GM23248 (cell line): ENCODE results near the gene NOL7. TPM values are rescaled to one million over a fixed set of nuclear protein-coding genes. Genes with fewer than 3 reads are reported as not detected.

Experiments used
- DNase-seq: peaks from one replicate; pipeline ENCODE4 v3.0.0-alpha.2; 2015
- H2AFZ ChIP-seq: fragments of 200-600 bp; sonication (generic); 2 replicates; pipeline ENCODE4 v1.6.1; 2016; ENCODE audit warnings: antibody characterized with exemption
- H3F3A ChIP-seq: fragments of 200-600 bp; sonication (generic); 2 replicates; pipeline ENCODE4 v1.6.1; 2016; ENCODE audit warnings: mild to moderate bottlenecking, antibody characterized with exemption, mixed run types; ENCODE audit not compliant: insufficient read depth
- H3K27ac ChIP-seq: fragments of 200-600 bp; sonication (generic); 2 replicates; pipeline ENCODE4 v1.5.1; 2016; ENCODE audit warnings: mild to moderate bottlenecking
- H3K27me3 ChIP-seq: fragments of 200-600 bp; sonication (generic); replicated peaks from 2 replicates; pipeline ENCODE4 v1.6.1; 2016; ENCODE audit warnings: mild to moderate bottlenecking; ENCODE audit not compliant: insufficient read depth
- H3K36me3 ChIP-seq: fragments of 200-600 bp; sonication (generic); 2 replicates; pipeline ENCODE4 v1.6.1; 2016; ENCODE audit warnings: low read depth, mild to moderate bottlenecking
- H3K4me1 ChIP-seq: fragments of 200-600 bp; sonication (generic); 2 replicates; pipeline ENCODE4 v1.6.1; 2016; ENCODE audit warnings: mild to moderate bottlenecking; ENCODE audit not compliant: insufficient read depth
- H3K4me2 ChIP-seq: fragments of 200-600 bp; sonication (generic); one replicate; pipeline ENCODE4 v1.6.1; 2016; ENCODE audit warnings: mild to moderate bottlenecking; ENCODE audit not compliant: unreplicated experiment
- H3K4me3 ChIP-seq: fragments of 200-600 bp; sonication (generic); 2 replicates; pipeline ENCODE4 v1.5.1; 2016; ENCODE audit warnings: mild to moderate bottlenecking
- H3K79me2 ChIP-seq: fragments of 200-600 bp; sonication (generic); 2 replicates; pipeline ENCODE4 v1.6.1; 2016; ENCODE audit warnings: mild to moderate bottlenecking; ENCODE audit not compliant: insufficient read depth
- H3K9ac ChIP-seq: fragments of 200-600 bp; sonication (generic); 2 replicates; pipeline ENCODE4 v1.6.1; 2016; ENCODE audit warnings: mild to moderate bottlenecking
- H3K9me2 ChIP-seq: fragments of 200-600 bp; sonication (generic); 2 replicates; pipeline ENCODE4 v1.6.1; 2016; ENCODE audit warnings: mixed run types, mild to moderate bottlenecking, moderate library complexity; ENCODE audit not compliant: insufficient read depth
- H3K9me3 ChIP-seq: fragments of 200-600 bp; sonication (generic); one replicate; pipeline ENCODE4 v1.6.1; 2017; ENCODE audit warnings: low read depth
- H4K20me1 ChIP-seq: fragments of 200-600 bp; sonication (generic); 2 replicates; pipeline ENCODE4 v1.6.0; 2016; ENCODE audit not compliant: insufficient read depth
- EZH2 ChIP-seq: fragments of 200-600 bp; sonication (generic); IDR thresholded peaks from 2 replicates; pipeline ENCODE4 v1.6.1; 2018; ENCODE audit warnings: antibody characterized with exemption, mild to moderate bottlenecking; ENCODE audit not compliant: insufficient read depth, poor library complexity, severe bottlenecking
- EZH2phosphoT487 ChIP-seq: fragments of 200-600 bp; sonication (generic); IDR thresholded peaks from 2 replicates; pipeline ENCODE4 v1.6.1; 2018; ENCODE audit warnings: antibody characterized with exemption, moderate library complexity, mild to moderate bottlenecking, low read depth; ENCODE audit not compliant: insufficient read depth
- WGBS, 2 experiments: methylation state at CpG; one replicate each; pipeline ENCODE4 v1.1.6; 2015 to 2017; ENCODE audit warnings: low lambda C conversion rate in 2 of 2, low coverage in 1 of 2; ENCODE audit errors: missing lambda C conversion rate in 2 of 2; 5-methylcytosine and 5-hydroxymethylcytosine counted together
- in situ Hi-C: fragments of 300-500 bp; cut with MboI; formaldehyde crosslinking; loops from 2 replicates; pipeline ENCODE4 v1.15.0; 2020
- polyA plus RNA-seq: library from polyadenylated mRNA; unstranded; fragments of >200 nt; fragmentation: Nextera tagmentation; extraction: Ambion mirVana; gene quantifications from 2 replicates; pipeline ENCODE4 v1.2.1, GENCODE V29; 2016
- total RNA-seq: library from RNA; depleted of rRNA; stranded (reverse); fragments of >200 nt; shearing (Covaris generic); gene quantifications from 2 replicates; pipeline ENCODE4 v1.2.3, GENCODE V29; 2014

NOL7 gene
- total and polyA plus RNA-seq, 2 experiments from 2014 or later: 53.1 to 124 TPM

- Histone ChIP-seq H3K27ac (no peak overlapping the region), H3F3A (no peaks in the 10 kb centered on the region), H4K20me1 (no peaks in the 10 kb centered on the region), H3K4me1 (no peaks in the 10 kb centered on the region), H3K36me3 (peaks cover 4% of the 10 kb centered on the region; the same call in 1 of the 2 replicates), H3K9me3 (no peaks in the 10 kb centered on the region), H3K27me3 (no peaks in the 10 kb centered on the region), H3K9me2 (no peaks in the 10 kb centered on the region), H3K79me2 (no peaks in the 10 kb centered on the region), H3K4me3 (no peak overlapping the region), H3K9ac (no peak overlapping the region), H3K4me2 (no peak overlapping the region), H2AFZ (no peak overlapping the region)
- DNase-seq: no peak
- WGBS, 2 experiments: 89 to 94% methylated on average over 4 of the region's 4 CpGs
- no peak for TF ChIP-seq EZH2phosphoT487
- TF ChIP-seq EZH2: no peak
- in situ Hi-C loops: no loop called here
Observed at GRCh38 chr6:13605634-13606033, 9.5 kb upstream of the NOL7 start.

- no peak overlapping the region for H3K27ac ChIP-seq
- in situ Hi-C loops: no loop called here
- no peak for DNase-seq
Observed at GRCh38 chr6:13611715-13612114, 3.4 kb upstream of the NOL7 start.

GRCh38 chr6:13613029-13613594 lies 2.0 kb upstream of the NOL7 start:
- no peak overlapping the region for H3K27ac ChIP-seq
- H3K9me3 ChIP-seq: no peaks in the 10 kb centered on the region
- H4K20me1 ChIP-seq: no peaks in the 10 kb centered on the region
- H3F3A ChIP-seq: peaks cover 17% of the 10 kb centered on the region
- H3K36me3 ChIP-seq: peaks cover 12% of the 10 kb centered on the region
- H3K9ac ChIP-seq: no peak overlapping the region
- no peak for DNase-seq
- no peaks in the 10 kb centered on the region for H3K9me2 ChIP-seq
- peaks cover 26% of the 10 kb centered on the region for H3K79me2 ChIP-seq
- H3K4me1 ChIP-seq: peaks cover 23% of the 10 kb centered on the region
- no peaks in the 10 kb centered on the region for H3K27me3 ChIP-seq
- WGBS, 2 experiments: 60 to 64% methylated on average over 3 of the region's 3 CpGs
- H3K4me2 ChIP-seq: no peak overlapping the region
- H2AFZ ChIP-seq: no peak overlapping the region
- H3K4me3 ChIP-seq: no peak overlapping the region
- TF ChIP-seq EZH2: no peak
- TF ChIP-seq EZH2phosphoT487: no peak
- in situ Hi-C loops: no loop called here

More at GRCh38 chr6:13611715-13612114, 3.4 kb upstream of the NOL7 start:
- Histone ChIP-seq H3K79me2 (peaks cover 13% of the 10 kb centered on the region), H3K27me3 (no peaks in the 10 kb centered on the region), H3K36me3 (peaks cover under 1% of the 10 kb centered on the region; the same call in 1 of the 2 replicates), H2AFZ (no peak overlapping the region), H3K9me3 (no peaks in the 10 kb centered on the region), H3K4me3 (no peak overlapping the region), H3K4me2 (no peak overlapping the region), H3F3A (peaks cover 15% of the 10 kb centered on the region), H4K20me1 (no peaks in the 10 kb centered on the region), H3K4me1 (peaks cover 17% of the 10 kb centered on the region), H3K9ac (no peak overlapping the region), H3K9me2 (no peaks in the 10 kb centered on the region)
- TF ChIP-seq EZH2phosphoT487 (no peak), EZH2 (no peak)
- 71 to 78% methylated on average over 4 of the region's 4 CpGs for WGBS, 2 experiments

- Histone ChIP-seq H3K27me3 (no peaks in the 10 kb centered on the region), H3K27ac (peak overlapping the region; percentile 82), H3F3A (peaks cover 21% of the 10 kb centered on the region), H4K20me1 (no peaks in the 10 kb centered on the region), H3K9ac (peak overlapping the region; percentile 91), H3K4me2 (peak overlapping the region; percentile 91), H3K79me2 (peaks cover 36% of the 10 kb centered on the region), H3K36me3 (peaks cover 22% of the 10 kb centered on the region), H2AFZ (peak overlapping the region; percentile 77), H3K9me2 (no peaks in the 10 kb centered on the region), H3K9me3 (no peaks in the 10 kb centered on the region), H3K4me1 (peaks cover 23% of the 10 kb centered on the region), H3K4me3 (peak overlapping the region; percentile 81)
- WGBS, 2 experiments: 7 to 8% methylated on average over 38 of the region's 38 CpGs
- TF ChIP-seq EZH2: no peak
- no peak for TF ChIP-seq EZH2phosphoT487
- in situ Hi-C loops: no loop called here
- DNase-seq: peak; percentile 72
Observed at GRCh38 chr6:13614126-13614925, 809 bp upstream of the NOL7 start.
